ENCODE measurements around the gene ZNF80.

Gene ZNF80

GRCh38 chr3:114235431-114235830, 1.9 kb downstream of the ZNF80 start:
- TF ChIP-seq, protein P1, sequence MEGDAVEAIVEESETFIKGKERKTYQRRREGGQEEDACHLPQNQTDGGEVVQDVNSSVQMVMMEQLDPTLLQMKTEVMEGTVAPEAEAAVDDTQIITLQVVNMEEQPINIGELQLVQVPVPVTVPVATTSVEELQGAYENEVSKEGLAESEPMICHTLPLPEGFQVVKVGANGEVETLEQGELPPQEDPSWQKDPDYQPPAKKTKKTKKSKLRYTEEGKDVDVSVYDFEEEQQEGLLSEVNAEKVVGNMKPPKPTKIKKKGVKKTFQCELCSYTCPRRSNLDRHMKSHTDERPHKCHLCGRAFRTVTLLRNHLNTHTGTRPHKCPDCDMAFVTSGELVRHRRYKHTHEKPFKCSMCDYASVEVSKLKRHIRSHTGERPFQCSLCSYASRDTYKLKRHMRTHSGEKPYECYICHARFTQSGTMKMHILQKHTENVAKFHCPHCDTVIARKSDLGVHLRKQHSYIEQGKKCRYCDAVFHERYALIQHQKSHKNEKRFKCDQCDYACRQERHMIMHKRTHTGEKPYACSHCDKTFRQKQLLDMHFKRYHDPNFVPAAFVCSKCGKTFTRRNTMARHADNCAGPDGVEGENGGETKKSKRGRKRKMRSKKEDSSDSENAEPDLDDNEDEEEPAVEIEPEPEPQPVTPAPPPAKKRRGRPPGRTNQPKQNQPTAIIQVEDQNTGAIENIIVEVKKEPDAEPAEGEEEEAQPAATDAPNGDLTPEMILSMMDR (IDR thresholded peaks at IDR 0.05; ENCODE audit: control insufficient read depth, insufficient read depth, low read depth, low read length, missing control alignments): no peak
- no peak for DNase-seq (ENCODE audit: low read depth)

GRCh38 chr3:114234745-114235144, 2.6 kb downstream of the ZNF80 start:
- H3K4me3 ChIP-seq (ENCODE audit: control insufficient read depth, low read depth, low read length): no peak overlapping the region
- TF ChIP-seq, protein P1 (IDR thresholded peaks at IDR 0.05; ENCODE audit: control insufficient read depth, insufficient read depth, low read depth, low read length, missing control alignments): no peak
- no peak for DNase-seq (ENCODE audit: low read depth)

More at GRCh38 chr3:114235431-114235830, 1.9 kb downstream of the ZNF80 start:
- H3K4me3 ChIP-seq (ENCODE audit: control insufficient read depth, low read depth, low read length): no peak overlapping the region

DNA sequence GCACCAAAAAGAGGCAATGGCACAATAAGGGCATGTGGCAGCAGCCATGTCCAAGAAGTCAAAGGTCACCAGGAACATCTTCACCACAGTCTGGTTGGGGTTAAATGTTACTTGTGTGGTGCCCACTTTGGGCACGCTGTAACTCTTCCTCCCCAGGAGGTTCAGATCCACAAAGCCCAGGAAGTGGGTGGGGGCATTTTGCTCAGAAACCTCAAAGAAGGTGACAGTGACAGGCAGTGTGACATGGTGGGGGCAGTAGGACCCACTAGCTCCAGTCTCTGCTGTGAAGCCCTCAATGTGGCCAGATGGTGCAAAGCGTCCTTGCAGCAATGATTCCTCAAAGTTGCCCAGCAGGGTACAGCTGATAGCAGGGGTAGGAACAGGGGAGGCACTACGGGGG, 5.8 kb downstream of the ZNF80 start:
- TF ChIP-seq, protein P1 (IDR thresholded peaks at IDR 0.05; ENCODE audit: control insufficient read depth, insufficient read depth, low read depth, low read length, missing control alignments): no peak
- no peak for DNase-seq (ENCODE audit: low read depth)
- H3K4me3 ChIP-seq (ENCODE audit: control insufficient read depth, low read depth, low read length): no peak overlapping the region

DNA sequence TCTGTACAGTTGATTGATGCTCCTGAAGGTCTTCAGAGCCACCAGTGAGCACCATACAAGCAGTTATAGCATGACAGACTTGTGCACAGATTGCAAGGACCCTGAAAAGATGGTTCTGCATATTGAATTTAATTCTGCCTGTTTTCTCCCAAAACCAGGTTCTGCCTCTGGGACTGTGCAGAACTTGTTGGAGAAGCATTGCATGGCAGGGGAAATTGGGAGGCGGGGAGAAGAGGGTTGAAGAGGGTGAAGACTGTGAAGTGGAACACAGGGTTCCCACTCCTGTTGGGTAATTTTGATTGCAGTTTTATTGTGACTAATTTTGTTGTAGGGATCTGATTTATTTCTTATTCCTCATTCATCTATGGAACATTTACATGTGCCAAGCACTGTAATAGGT, 10.3 kb downstream of the ZNF80 start:
- DNase-seq (ENCODE audit: low read depth): no peak
- H3K4me3 ChIP-seq (ENCODE audit: control insufficient read depth, low read depth, low read length): no peak overlapping the region
- TF ChIP-seq, protein P1 (IDR thresholded peaks at IDR 0.05; ENCODE audit: control insufficient read depth, insufficient read depth, low read depth, low read length, missing control alignments): no peak

DNA sequence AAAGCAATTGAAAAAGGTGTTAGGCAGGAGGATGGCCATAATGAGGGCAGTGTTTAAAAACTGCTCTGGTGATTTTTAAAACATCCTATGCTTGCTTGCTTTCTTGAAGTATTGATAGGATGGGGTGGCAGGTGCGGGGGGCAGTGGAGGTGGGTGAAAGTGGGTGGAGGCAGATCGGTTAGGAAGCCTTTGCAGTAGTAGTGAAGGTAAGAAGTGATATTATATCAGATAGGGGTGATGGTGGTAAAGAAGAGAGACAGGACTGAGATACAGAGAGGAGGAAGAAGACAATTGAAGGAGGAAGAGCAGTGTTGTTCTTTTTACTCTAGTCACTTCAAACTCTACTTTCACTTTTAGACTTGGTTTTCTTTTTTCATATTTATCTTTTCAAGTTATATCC, 11.1 kb downstream of the ZNF80 start:
- no peak overlapping the region for H3K4me3 ChIP-seq (ENCODE audit: control insufficient read depth, low read depth, low read length)
- DNase-seq (ENCODE audit: low read depth): no peak
- TF ChIP-seq, protein P1 (IDR thresholded peaks at IDR 0.05; ENCODE audit: control insufficient read depth, insufficient read depth, low read depth, low read length, missing control alignments): no peak

- no peak overlapping the region for H3K4me3 ChIP-seq (ENCODE audit: control insufficient read depth, low read depth, low read length)
- TF ChIP-seq, protein P1 (IDR thresholded peaks at IDR 0.05; ENCODE audit: control insufficient read depth, insufficient read depth, low read depth, low read length, missing control alignments): no peak
- DNase-seq (ENCODE audit: low read depth): no peak
Observed at GRCh38 chr3:114223143-114223542, 14.2 kb downstream of the ZNF80 start.

DNA sequence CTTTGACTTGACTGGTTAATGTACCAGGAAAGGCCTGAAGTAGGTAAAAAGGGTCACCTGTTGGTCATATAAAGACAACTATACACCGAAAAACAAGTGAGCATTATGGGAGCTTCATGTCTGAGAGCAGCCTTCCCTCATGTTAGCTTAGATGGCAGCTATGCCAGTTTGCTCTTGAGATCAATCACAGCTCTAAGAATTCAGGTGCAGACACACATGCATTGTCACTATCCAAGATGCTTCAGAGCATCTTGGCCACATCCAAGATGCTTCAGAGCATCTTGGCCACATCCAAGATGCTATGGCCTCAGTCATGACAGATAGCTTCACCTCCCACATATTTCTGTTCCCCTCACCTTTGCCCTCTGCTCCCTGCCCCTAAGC, 15.5 kb downstream of the ZNF80 start:
- no peak for DNase-seq (ENCODE audit: low read depth)
- H3K4me3 ChIP-seq (ENCODE audit: control insufficient read depth, low read depth, low read length): no peak overlapping the region
- TF ChIP-seq, protein P1 (IDR thresholded peaks at IDR 0.05; ENCODE audit: control insufficient read depth, insufficient read depth, low read depth, low read length, missing control alignments): no peak
